ENCODE measurements around the gene TRIM10. TPM values are rescaled to one million over a fixed set of nuclear protein-coding genes. Genes with fewer than 3 reads are reported as not detected.

TRIM10 gene
- total and polyA plus RNA-seq, 10 of the 15 experiments (the other 5 are each of a cell fraction or from before 2014, with no cell fraction given): 0.01 TPM; not detected in 9

DNA sequence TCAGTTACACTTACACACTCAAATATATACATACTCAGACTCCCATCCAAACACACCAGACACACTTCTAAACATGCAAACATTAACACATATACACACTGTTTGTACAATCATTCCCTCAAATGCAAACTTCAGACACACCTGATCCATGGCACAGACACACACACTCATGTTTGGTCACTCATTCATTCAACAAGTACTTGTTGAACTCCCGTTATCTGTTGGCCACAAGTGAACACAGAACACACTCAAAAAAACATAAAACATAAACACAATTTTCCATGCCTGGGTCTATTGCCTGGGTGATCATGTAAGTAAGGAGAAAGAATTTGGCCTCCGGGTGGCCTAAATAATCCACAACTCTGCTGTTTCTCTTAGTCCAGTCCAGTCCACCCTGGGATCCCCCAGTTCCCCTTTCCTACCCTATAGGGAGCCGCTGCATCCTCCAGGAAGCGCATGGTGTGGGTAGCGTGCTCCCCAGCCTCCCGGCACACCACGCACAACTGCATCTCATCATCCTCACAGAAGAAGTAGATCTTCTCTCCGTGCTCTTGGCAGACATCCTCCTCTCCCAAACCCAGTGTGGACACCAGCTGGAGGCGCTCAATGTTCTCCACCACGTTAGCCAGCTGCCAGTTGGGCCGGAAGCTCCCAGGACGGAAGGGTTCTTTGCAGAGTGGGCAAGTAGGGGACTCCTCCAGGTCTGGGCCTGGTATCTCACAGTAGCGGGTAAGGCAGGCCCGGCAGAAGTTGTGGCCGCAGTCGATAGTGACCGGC is 815 bp downstream of the TRIM10 start:
- SMC1A ChIA-PET (ENCODE audit: uncharacterized antibody, unreplicated experiment): interaction anchor here (1.3 to 1.8 kb wide), 2 partner anchors 10 to 57 kb away, joined by 3 to 9 read pairs; no protein-coding TSS in a partner anchor
- no TSS peak for BruUV-seq (replicated peaks)
- DNase-seq (ENCODE audit: low read depth, low spot score) (no peak), FAIRE-seq (no peak), ATAC-seq (no peak)
- Histone ChIP-seq H3K4me2 (ENCODE audit: control insufficient read depth, insufficient read depth) (no peak overlapping the region), H3K9ac (ENCODE audit: control insufficient read depth, insufficient read depth, low read length) (no peak overlapping the region), H3K4me3 (no peak overlapping the region), H3K4me1 (ENCODE audit: control insufficient read depth, insufficient read depth, low read length) (peaks cover 4% of the 10 kb centered on the region; the same call in 1 of the 2 replicates), H3K27ac (ENCODE audit: control insufficient read depth, insufficient read depth) (no peak overlapping the region), H3K9me3 (replicated peaks; ENCODE audit: control insufficient read depth, insufficient read depth, low read length) (no peaks in the 10 kb centered on the region), H2AFZ (ENCODE audit: control insufficient read depth, low read depth, low read length) (no peak overlapping the region), H3K27me3 (replicated peaks in 1 of 2; ENCODE audit: control insufficient read depth in 2 of 2, insufficient read depth in 2 of 2, low read length in 1 of 2) (peaks cover 2% of the 10 kb centered on the region in 2 experiments; a peak in 3 of 4 replicates), H3K36me3 (ENCODE audit: control insufficient read depth in 2 of 2, insufficient read depth in 2 of 2, low read length in 1 of 2) (no peaks in the 10 kb centered on the region), H3K79me2 (ENCODE audit: control insufficient read depth, insufficient read depth, low read length) (no peaks in the 10 kb centered on the region), H4K20me1 (ENCODE audit: control insufficient read depth, insufficient read depth) (no peaks in the 10 kb centered on the region)
- WGBS (ENCODE audit: insufficient coverage, insufficient replicate concordance, low lambda C conversion rate, missing lambda C conversion rate): 58% methylated on average over 17 of the region's 17 CpGs
- intact Hi-C loops (cut with micrococcal nuclease; ENCODE audit: unreplicated experiment): no loop called here
- CTCF ChIA-PET: no interaction called here
- in situ Hi-C loops (cut with MboI): no loop called here
- RAD21 ChIA-PET (ENCODE audit: unreplicated experiment): no interaction called here
- POLR2A ChIA-PET: no interaction called here
- TF ChIP-seq, protein P1, sequence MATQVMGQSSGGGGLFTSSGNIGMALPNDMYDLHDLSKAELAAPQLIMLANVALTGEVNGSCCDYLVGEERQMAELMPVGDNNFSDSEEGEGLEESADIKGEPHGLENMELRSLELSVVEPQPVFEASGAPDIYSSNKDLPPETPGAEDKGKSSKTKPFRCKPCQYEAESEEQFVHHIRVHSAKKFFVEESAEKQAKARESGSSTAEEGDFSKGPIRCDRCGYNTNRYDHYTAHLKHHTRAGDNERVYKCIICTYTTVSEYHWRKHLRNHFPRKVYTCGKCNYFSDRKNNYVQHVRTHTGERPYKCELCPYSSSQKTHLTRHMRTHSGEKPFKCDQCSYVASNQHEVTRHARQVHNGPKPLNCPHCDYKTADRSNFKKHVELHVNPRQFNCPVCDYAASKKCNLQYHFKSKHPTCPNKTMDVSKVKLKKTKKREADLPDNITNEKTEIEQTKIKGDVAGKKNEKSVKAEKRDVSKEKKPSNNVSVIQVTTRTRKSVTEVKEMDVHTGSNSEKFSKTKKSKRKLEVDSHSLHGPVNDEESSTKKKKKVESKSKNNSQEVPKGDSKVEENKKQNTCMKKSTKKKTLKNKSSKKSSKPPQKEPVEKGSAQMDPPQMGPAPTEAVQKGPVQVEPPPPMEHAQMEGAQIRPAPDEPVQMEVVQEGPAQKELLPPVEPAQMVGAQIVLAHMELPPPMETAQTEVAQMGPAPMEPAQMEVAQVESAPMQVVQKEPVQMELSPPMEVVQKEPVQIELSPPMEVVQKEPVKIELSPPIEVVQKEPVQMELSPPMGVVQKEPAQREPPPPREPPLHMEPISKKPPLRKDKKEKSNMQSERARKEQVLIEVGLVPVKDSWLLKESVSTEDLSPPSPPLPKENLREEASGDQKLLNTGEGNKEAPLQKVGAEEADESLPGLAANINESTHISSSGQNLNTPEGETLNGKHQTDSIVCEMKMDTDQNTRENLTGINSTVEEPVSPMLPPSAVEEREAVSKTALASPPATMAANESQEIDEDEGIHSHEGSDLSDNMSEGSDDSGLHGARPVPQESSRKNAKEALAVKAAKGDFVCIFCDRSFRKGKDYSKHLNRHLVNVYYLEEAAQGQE (IDR thresholded peaks at IDR 0.05; ENCODE audit: low read depth, low read length): no peak
- TF ChIP-seq ZBTB4 (CRISPR knock-in tag; IDR thresholded peaks at IDR 0.05) (no peak), GATAD2B (conservative IDR thresholded peaks at IDR 0.05; ENCODE audit: low read depth) (no peak), NFXL1 (IDR thresholded peaks at IDR 0.05; ENCODE audit: borderline replicate concordance) (no peak), HDAC6 (IDR thresholded peaks at IDR 0.05; ENCODE audit: unreplicated experiment) (no peak), SUPT20H (IDR thresholded peaks at IDR 0.05; ENCODE audit: borderline replicate concordance, control insufficient read depth, low read depth, low read length) (no peak), RCOR1 (conservative IDR thresholded peaks at IDR 0.05; ENCODE audit: low read depth, low read length) (no peak), ESRRA (IDR thresholded peaks at IDR 0.05; ENCODE audit: low read length) (no peak), SIN3A (IDR thresholded peaks at IDR 0.05; ENCODE audit: low read depth, low read length) (no peak), ATF2 (IDR thresholded peaks at IDR 0.05; ENCODE audit: low read length) (no peak), ZNF207 (IDR thresholded peaks at IDR 0.05; ENCODE audit: borderline replicate concordance) (no peak), SMARCA5 (IDR thresholded peaks at IDR 0.05) (no peak), NRF1 (conservative IDR thresholded peaks at IDR 0.05; ENCODE audit: low read depth, low read length) (no peak)
- TF ChIP-seq, protein P2, sequence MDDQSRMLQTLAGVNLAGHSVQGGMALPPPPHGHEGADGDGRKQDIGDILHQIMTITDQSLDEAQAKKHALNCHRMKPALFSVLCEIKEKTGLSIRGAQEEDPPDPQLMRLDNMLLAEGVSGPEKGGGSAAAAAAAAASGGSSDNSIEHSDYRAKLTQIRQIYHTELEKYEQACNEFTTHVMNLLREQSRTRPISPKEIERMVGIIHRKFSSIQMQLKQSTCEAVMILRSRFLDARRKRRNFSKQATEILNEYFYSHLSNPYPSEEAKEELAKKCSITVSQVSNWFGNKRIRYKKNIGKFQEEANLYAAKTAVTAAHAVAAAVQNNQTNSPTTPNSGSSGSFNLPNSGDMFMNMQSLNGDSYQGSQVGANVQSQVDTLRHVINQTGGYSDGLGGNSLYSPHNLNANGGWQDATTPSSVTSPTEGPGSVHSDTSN (IDR thresholded peaks at IDR 0.05; ENCODE audit: insufficient replicate concordance, low read depth, low read length): no peak
